Mammary epithelial cell (primary cell): ENCODE measurements around the gene FAM107A.

Experiments used
- CTCF ChIP-seq, 2 donors: IDR thresholded peaks in 1 of 2; conservative IDR thresholded peaks in 1 of 2; 2 replicates each; pipeline ENCODE4 v1.5.1; 2011 to 2012; ENCODE audit warnings: inconsistent platforms in 2 of 2, low read length in 2 of 2, mild to moderate bottlenecking in 2 of 2, control low read depth in 1 of 2, low read depth in 1 of 2; ENCODE audit not compliant: insufficient read depth in 1 of 2; ENCODE audit errors: extremely low read depth in 1 of 2
- EZH2 ChIP-seq: IDR thresholded peaks from 2 replicates; pipeline ENCODE4 v1.6.1; 2012; ENCODE audit warnings: low read length, inconsistent platforms, borderline replicate concordance

- no peak for TF ChIP-seq CTCF (conservative IDR thresholded peaks at IDR 0.05 in 1 of 2, IDR thresholded peaks at IDR 0.05 in 1 of 2; ENCODE audit: extremely low read depth in 1 of 2, insufficient read depth in 1 of 2, low read depth in 1 of 2, low read length in 2 of 2)
- no peak for TF ChIP-seq EZH2
Measured at GRCh38 chr3:58559586-58559985, 17.6 kb downstream of the FAM107A start.
